GM12878 (cell line): ENCODE results near the gene PLEKHA7. TPM values are rescaled to one million over a fixed set of nuclear protein-coding genes. Genes with fewer than 3 reads are reported as not detected.

Experiments
- ATAC-seq: fragments of 200-7000 bp; cut with Tn5 transposase; 3 replicates; pipeline ENCODE4 v1.9.1; 2020; ENCODE audit warnings: mild to moderate bottlenecking, moderate library complexity
- BruUV-seq: library from RNA; stranded (reverse); fragments of 400-500 nt; replicated peaks from 2 replicates; lab custom pipeline; 2021; lab: Mats Ljungman, UMichigan
- CTCF ChIA-PET: fragments of 300-600 bp; sonication (Branson Sonifier 250); formaldehyde crosslinking; extraction: SDS; loops from one replicate; lab custom pipeline; 2021; ENCODE audit warnings: inconsistent platforms; lab: Yijun Ruan, JAX
- POLR2A ChIA-PET: fragments of 350-600 bp; formaldehyde crosslinking; extraction: SDS; loops from one replicate; lab custom pipeline; 2021; ENCODE audit warnings: inconsistent platforms; lab: Charles Lee
- RAD21 ChIA-PET: fragments of 300-600 bp; sonication (Branson Sonifier 250); formaldehyde crosslinking; loops from one replicate; lab custom pipeline; 2023; ENCODE audit warnings: antibody characterized with exemption; ENCODE audit not compliant: unreplicated experiment; lab: Charles Lee
- SMC1A ChIA-PET: fragments of 300-600 bp; sonication (Branson Sonifier 250); formaldehyde crosslinking; loops from one replicate; lab custom pipeline; 2023; ENCODE audit not compliant: unreplicated experiment, uncharacterized antibody; lab: Charles Lee
- DNase-seq: peaks from one replicate; pipeline ENCODE4 v3.0.0-alpha.2; 2011; ENCODE audit warnings: low read depth, low spot score
- FAIRE-seq: peaks from 3 replicates; lab custom pipeline; 2011; peaks lifted over from hg19 to GRCh38; lab: Jason Lieb, UNC
- H2AFZ ChIP-seq: 2 replicates; pipeline ENCODE4 v1.6.0; 2011; ENCODE audit warnings: low read depth, low read length, control low read depth; ENCODE audit not compliant: control insufficient read depth
- H3K27ac ChIP-seq: 2 replicates; pipeline ENCODE4 v1.5.1; 2011; ENCODE audit warnings: control low read depth; ENCODE audit not compliant: control insufficient read depth, insufficient read depth
- H3K27me3 ChIP-seq, 2 experiments: replicated peaks in 1 of 2; 2 replicates each; pipeline versions ENCODE4 v1.6.0 to v1.6.1; 2011; ENCODE audit warnings: low read length in 1 of 2; ENCODE audit not compliant: control insufficient read depth in 2 of 2, insufficient read depth in 2 of 2
- H3K36me3 ChIP-seq, 2 experiments: 2 replicates each; pipeline ENCODE4 v1.5.1; 2011; ENCODE audit warnings: low read length in 1 of 2; ENCODE audit not compliant: control insufficient read depth in 2 of 2, insufficient read depth in 2 of 2
- H3K4me1 ChIP-seq: 2 replicates; pipeline ENCODE4 v1.6.1; 2011; ENCODE audit warnings: mild to moderate bottlenecking, low read length, moderate library complexity, mixed read lengths; ENCODE audit not compliant: control insufficient read depth, insufficient read depth
- H3K4me2 ChIP-seq: 2 replicates; pipeline ENCODE4 v1.6.0; 2011; ENCODE audit warnings: control low read depth; ENCODE audit not compliant: control insufficient read depth, insufficient read depth
- H3K4me3 ChIP-seq: fragments of 200-600 bp; sonication (generic); 2 replicates; pipeline ENCODE4 v1.5.1; 2016
- H3K79me2 ChIP-seq: 2 replicates; pipeline ENCODE4 v1.6.0; 2011; ENCODE audit warnings: low read length; ENCODE audit not compliant: control insufficient read depth, insufficient read depth
- H3K9ac ChIP-seq: 2 replicates; pipeline ENCODE4 v1.8.0; 2011; ENCODE audit warnings: low read length, control low read depth, mixed read lengths; ENCODE audit not compliant: control insufficient read depth, insufficient read depth
- H3K9me3 ChIP-seq: replicated peaks from 3 replicates; pipeline ENCODE4 v1.5.1; 2011; ENCODE audit warnings: mild to moderate bottlenecking, low read length; ENCODE audit not compliant: control insufficient read depth, insufficient read depth
- H4K20me1 ChIP-seq: 2 replicates; pipeline ENCODE4 v1.6.0; 2011; ENCODE audit not compliant: control insufficient read depth, insufficient read depth
- EGR1 ChIP-seq, 2 experiments: IDR thresholded peaks; 1 replicate in 1 of 2; 2 replicates in 1 of 2; pipeline ENCODE4 v1.6.1; 2011 to 2012; ENCODE audit warnings: low read depth in 2 of 2, low read length in 2 of 2, borderline replicate concordance in 1 of 2, mild to moderate bottlenecking in 1 of 2, moderate library complexity in 1 of 2
- EZH2 ChIP-seq: IDR thresholded peaks from 2 replicates; pipeline ENCODE4 v1.6.1; 2012; ENCODE audit warnings: low read depth, mild to moderate bottlenecking, control low read depth, inconsistent platforms, low read length, borderline replicate concordance; ENCODE audit not compliant: control insufficient read depth
- JUND ChIP-seq: IDR thresholded peaks from 2 replicates; pipeline ENCODE4 v1.6.1; 2012; ENCODE audit warnings: low read depth, mild to moderate bottlenecking, low read length, improper control_type of control experiment, moderate library complexity
- KAT2A ChIP-seq: conservative IDR thresholded peaks from 2 replicates; pipeline ENCODE4 v1.6.1; 2011; ENCODE audit warnings: low read depth, low read length; ENCODE audit not compliant: control insufficient read depth
- POLR2A ChIP-seq: IDR thresholded peaks from 2 replicates; pipeline ENCODE4 v1.6.1; 2011; ENCODE audit warnings: low read depth, mild to moderate bottlenecking, low read length
- RUNX3 ChIP-seq: IDR thresholded peaks from 2 replicates; pipeline ENCODE4 v1.6.1; 2012; ENCODE audit warnings: low read length, inconsistent platforms
- ZNF24 ChIP-seq: fragments of 450-650 bp; IDR thresholded peaks from 2 replicates; pipeline ENCODE4 v1.6.1; 2017; ENCODE audit warnings: antibody characterized with exemption, mild to moderate bottlenecking
- ZNF274 ChIP-seq: IDR thresholded peaks from one replicate; pipeline ENCODE4 v1.8.0; 2011; ENCODE audit not compliant: insufficient read length, insufficient read depth
- WGBS: methylation state at CpG from one replicate; pipeline ENCODE4 v1.1.6; 2016; ENCODE audit warnings: low lambda C conversion rate; ENCODE audit not compliant: insufficient replicate concordance, insufficient coverage; ENCODE audit errors: missing lambda C conversion rate; 5-methylcytosine and 5-hydroxymethylcytosine counted together
- in situ Hi-C: fragments of 300-500 bp; cut with MboI; formaldehyde crosslinking; loops from 9 replicates; pipeline ENCODE4 v1.14.3; 2018; ENCODE audit warnings: mixed read lengths
- intact Hi-C: fragments of 100-400 bp; cut with micrococcal nuclease; formaldehyde crosslinking; loops from one replicate; pipeline ENCODE4 v1.14.2; 2022; ENCODE audit not compliant: unreplicated experiment
- polyA plus RNA-seq, 11 experiments: library from polyadenylated mRNA; depleted of rRNA in 4 of 11; unstranded in 6 of 11; stranded (reverse) in 5 of 11; fragments of >200 nt; fragmentation: Nextera tagmentation in 4 of 11; fragmentation: Illumina TruSeq in 1 of 11; extraction: Ambion mirVana in 4 of 11; extraction: Trizol in 1 of 11; gene quantifications; 1 replicate in 1 of 11; 2 replicates in 10 of 11; pipeline versions ENCODE4 v1.2.1 to v1.2.3, GENCODE V29; 2011 to 2016; ENCODE audit warnings: inconsistent platforms in 2 of 11, missing spikeins in 2 of 11, low read depth in 1 of 11
- total RNA-seq, 4 experiments: library from RNA; depleted of rRNA in 3 of 4; stranded (reverse); fragments of >200 nt in 3 of 4; fragmentation: Illumina TruSeq in 1 of 4; extraction: Trizol in 1 of 4; gene quantifications; 2 replicates each; pipeline versions ENCODE4 v1.2.1 to v1.2.3, GENCODE V29; 2013 to 2021
- TF ChIP-seq, protein P1 (sequence below): fragments of 450-650 bp; IDR thresholded peaks from 2 replicates; pipeline ENCODE4 v1.6.1; 2016; ENCODE audit warnings: mild to moderate bottlenecking, moderate library complexity, borderline replicate concordance
- TF ChIP-seq, protein P2 (sequence below): fragments of 450-650 bp; conservative IDR thresholded peaks from 2 replicates; pipeline ENCODE4 v1.6.1; 2017; ENCODE audit warnings: mild to moderate bottlenecking, moderate library complexity
- TF ChIP-seq, protein P3 (sequence below): IDR thresholded peaks from 2 replicates; pipeline ENCODE4 v1.6.1; 2012; ENCODE audit warnings: improper control_type of control experiment, low read depth, low read length; ENCODE audit not compliant: insufficient replicate concordance

PLEKHA7 gene
- total and polyA plus RNA-seq, 10 of the 15 experiments (the other 5 are each of a cell fraction or from before 2014, with no cell fraction given): 0.45 to 5.3 (median 2.1) TPM

DNA sequence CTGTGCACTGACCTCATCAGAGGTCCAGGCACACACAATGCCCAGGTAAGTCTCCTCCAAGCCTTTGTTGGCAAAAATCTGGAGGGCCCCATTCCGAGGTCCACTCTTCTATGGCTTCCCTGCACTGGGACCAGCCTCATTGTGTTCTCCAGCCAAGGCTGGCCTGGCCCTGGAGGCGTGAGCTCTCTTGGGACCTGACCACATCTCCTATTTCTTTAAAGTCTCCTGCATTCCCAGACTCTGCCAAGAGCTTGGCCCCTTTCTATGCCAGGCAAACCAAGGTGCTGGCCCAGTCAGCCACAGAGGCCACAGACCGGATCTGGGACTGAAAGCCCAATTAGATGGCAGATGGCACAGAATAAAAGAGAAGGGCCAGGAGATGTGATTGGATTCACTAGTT lies 220.7 kb downstream of the PLEKHA7 start (continued):
- TF ChIP-seq, protein P1, sequence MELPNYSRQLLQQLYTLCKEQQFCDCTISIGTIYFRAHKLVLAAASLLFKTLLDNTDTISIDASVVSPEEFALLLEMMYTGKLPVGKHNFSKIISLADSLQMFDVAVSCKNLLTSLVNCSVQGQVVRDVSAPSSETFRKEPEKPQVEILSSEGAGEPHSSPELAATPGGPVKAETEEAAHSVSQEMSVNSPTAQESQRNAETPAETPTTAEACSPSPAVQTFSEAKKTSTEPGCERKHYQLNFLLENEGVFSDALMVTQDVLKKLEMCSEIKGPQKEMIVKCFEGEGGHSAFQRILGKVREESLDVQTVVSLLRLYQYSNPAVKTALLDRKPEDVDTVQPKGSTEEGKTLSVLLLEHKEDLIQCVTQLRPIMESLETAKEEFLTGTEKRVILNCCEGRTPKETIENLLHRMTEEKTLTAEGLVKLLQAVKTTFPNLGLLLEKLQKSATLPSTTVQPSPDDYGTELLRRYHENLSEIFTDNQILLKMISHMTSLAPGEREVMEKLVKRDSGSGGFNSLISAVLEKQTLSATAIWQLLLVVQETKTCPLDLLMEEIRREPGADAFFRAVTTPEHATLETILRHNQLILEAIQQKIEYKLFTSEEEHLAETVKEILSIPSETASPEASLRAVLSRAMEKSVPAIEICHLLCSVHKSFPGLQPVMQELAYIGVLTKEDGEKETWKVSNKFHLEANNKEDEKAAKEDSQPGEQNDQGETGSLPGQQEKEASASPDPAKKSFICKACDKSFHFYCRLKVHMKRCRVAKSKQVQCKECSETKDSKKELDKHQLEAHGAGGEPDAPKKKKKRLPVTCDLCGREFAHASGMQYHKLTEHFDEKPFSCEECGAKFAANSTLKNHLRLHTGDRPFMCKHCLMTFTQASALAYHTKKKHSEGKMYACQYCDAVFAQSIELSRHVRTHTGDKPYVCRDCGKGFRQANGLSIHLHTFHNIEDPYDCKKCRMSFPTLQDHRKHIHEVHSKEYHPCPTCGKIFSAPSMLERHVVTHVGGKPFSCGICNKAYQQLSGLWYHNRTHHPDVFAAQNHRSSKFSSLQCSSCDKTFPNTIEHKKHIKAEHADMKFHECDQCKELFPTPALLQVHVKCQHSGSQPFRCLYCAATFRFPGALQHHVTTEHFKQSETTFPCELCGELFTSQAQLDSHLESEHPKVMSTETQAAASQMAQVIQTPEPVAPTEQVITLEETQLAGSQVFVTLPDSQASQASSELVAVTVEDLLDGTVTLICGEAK: no peak
- TF ChIP-seq RUNX3: no peak

DNA sequence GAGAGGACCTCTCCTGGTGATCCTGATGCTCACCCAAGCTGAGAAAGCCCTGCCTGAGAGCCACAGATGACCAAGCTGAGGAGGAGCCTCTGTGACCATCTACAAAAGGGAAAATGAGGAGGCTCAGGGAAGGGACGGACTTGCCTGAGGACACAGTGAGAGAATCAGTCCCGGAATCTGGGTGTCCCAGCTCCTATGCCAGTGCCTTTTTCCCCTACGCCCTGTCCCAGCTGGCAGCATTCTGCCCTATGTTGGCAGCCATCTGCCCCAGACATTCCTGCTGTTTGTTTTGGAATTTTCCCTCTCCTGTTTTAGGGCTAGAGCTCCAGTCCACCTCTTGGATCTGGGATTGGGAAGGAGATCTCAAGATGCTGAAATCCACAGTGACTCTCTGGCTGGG lies 221.2 kb downstream of the PLEKHA7 start:
- H3K79me2 ChIP-seq: no peaks in the 10 kb centered on the region
- intact Hi-C loops (no loop called here), in situ Hi-C loops (no loop called here)
- H3K4me2 ChIP-seq: no peak overlapping the region
- 0 out of 2 replicates have a peak, but pooled peaks cover 1% of the 10 kb centered on the region for H3K4me1 ChIP-seq
- no peak overlapping the region for H3K4me3 ChIP-seq
- ChIA-PET RAD21 (interaction anchor here (0.6 to 1.2 kb wide), 3 partner anchors 8 to 267 kb away, joined by 3 to 4 read pairs (median 3); no protein-coding TSS in a partner anchor), CTCF (interaction anchor here (0.7 to 2.7 kb wide), 3 partner anchors 8 to 144 kb away, joined by 3 to 16 read pairs (median 3); no protein-coding TSS in a partner anchor), SMC1A (interaction anchor here (0.6 kb wide), 2 partner anchors 76 to 329 kb away, joined by 3 read pairs; no protein-coding TSS in a partner anchor), POLR2A (no interaction called here)
- no peaks in the 10 kb centered on the region for H4K20me1 ChIP-seq
- DNase-seq (no peak), FAIRE-seq (no peak), ATAC-seq (no peak)
- no TSS peak for BruUV-seq
- TF ChIP-seq ZNF274: no peak
- no peak for TF ChIP-seq KAT2A
- no peak for TF ChIP-seq EZH2
- TF ChIP-seq JUND: no peak
- TF ChIP-seq EGR1 (IDR thresholded peaks at IDR 0.05; ENCODE audit: borderline replicate concordance in 1 of 2, low read depth in 2 of 2, low read length in 2 of 2): no peak
- TF ChIP-seq, protein P2, sequence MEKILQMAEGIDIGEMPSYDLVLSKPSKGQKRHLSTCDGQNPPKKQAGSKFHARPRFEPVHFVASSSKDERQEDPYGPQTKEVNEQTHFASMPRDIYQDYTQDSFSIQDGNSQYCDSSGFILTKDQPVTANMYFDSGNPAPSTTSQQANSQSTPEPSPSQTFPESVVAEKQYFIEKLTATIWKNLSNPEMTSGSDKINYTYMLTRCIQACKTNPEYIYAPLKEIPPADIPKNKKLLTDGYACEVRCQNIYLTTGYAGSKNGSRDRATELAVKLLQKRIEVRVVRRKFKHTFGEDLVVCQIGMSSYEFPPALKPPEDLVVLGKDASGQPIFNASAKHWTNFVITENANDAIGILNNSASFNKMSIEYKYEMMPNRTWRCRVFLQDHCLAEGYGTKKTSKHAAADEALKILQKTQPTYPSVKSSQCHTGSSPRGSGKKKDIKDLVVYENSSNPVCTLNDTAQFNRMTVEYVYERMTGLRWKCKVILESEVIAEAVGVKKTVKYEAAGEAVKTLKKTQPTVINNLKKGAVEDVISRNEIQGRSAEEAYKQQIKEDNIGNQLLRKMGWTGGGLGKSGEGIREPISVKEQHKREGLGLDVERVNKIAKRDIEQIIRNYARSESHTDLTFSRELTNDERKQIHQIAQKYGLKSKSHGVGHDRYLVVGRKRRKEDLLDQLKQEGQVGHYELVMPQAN: no peak
- TF ChIP-seq ZNF24: no peak
- TF ChIP-seq POLR2A: no peak
- TF ChIP-seq, protein P3, sequence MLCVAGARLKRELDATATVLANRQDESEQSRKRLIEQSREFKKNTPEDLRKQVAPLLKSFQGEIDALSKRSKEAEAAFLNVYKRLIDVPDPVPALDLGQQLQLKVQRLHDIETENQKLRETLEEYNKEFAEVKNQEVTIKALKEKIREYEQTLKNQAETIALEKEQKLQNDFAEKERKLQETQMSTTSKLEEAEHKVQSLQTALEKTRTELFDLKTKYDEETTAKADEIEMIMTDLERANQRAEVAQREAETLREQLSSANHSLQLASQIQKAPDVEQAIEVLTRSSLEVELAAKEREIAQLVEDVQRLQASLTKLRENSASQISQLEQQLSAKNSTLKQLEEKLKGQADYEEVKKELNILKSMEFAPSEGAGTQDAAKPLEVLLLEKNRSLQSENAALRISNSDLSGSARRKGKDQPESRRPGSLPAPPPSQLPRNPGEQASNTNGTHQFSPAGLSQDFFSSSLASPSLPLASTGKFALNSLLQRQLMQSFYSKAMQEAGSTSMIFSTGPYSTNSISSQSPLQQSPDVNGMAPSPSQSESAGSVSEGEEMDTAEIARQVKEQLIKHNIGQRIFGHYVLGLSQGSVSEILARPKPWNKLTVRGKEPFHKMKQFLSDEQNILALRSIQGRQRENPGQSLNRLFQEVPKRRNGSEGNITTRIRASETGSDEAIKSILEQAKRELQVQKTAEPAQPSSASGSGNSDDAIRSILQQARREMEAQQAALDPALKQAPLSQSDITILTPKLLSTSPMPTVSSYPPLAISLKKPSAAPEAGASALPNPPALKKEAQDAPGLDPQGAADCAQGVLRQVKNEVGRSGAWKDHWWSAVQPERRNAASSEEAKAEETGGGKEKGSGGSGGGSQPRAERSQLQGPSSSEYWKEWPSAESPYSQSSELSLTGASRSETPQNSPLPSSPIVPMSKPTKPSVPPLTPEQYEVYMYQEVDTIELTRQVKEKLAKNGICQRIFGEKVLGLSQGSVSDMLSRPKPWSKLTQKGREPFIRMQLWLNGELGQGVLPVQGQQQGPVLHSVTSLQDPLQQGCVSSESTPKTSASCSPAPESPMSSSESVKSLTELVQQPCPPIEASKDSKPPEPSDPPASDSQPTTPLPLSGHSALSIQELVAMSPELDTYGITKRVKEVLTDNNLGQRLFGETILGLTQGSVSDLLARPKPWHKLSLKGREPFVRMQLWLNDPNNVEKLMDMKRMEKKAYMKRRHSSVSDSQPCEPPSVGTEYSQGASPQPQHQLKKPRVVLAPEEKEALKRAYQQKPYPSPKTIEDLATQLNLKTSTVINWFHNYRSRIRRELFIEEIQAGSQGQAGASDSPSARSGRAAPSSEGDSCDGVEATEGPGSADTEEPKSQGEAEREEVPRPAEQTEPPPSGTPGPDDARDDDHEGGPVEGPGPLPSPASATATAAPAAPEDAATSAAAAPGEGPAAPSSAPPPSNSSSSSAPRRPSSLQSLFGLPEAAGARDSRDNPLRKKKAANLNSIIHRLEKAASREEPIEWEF: no peak
- H2AFZ ChIP-seq: no peak overlapping the region
- no peak overlapping the region for H3K9ac ChIP-seq
- no peaks in the 10 kb centered on the region for H3K9me3 ChIP-seq
- no peaks in the 10 kb centered on the region for H3K36me3 ChIP-seq
- no peaks in the 10 kb centered on the region; a peak in 1 of 4 replicates for H3K27me3 ChIP-seq
- H3K27ac ChIP-seq: no peak overlapping the region
- 61% methylated on average over 3 of the region's 3 CpGs for WGBS
